GM19452 (cell line): ENCODE results near the gene CD80.
A peak's percentile ranks its signal among the peaks of the same experiment; 100 is the strongest.

ENCODE experiments used
- ATAC-seq: cut with Tn5 transposase; IDR thresholded peaks from one replicate; pipeline ENCODE4 v1.9.1; 2021; ENCODE audit not compliant: unreplicated experiment

CD80 gene

DNA sequence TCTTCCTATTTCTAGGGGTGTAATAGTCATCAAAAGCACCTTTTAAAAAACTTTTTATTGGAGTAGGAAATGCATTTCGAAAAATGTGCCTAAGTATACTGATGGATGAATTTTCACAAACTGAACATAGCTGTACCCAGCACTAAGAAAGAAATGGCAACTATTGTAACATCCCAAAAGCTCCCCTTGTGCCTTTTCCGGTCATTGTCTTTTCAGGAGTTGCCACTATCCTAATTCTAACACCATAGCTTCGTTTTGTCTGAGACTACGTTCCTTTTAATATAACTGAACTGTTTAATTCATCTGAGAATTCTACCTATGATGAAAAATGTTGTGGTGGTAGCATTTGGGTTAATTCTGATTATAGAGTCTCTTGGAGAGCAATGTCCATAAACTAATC is 59.1 kb downstream of the CD80 start:
- ATAC-seq = no peak

DNA sequence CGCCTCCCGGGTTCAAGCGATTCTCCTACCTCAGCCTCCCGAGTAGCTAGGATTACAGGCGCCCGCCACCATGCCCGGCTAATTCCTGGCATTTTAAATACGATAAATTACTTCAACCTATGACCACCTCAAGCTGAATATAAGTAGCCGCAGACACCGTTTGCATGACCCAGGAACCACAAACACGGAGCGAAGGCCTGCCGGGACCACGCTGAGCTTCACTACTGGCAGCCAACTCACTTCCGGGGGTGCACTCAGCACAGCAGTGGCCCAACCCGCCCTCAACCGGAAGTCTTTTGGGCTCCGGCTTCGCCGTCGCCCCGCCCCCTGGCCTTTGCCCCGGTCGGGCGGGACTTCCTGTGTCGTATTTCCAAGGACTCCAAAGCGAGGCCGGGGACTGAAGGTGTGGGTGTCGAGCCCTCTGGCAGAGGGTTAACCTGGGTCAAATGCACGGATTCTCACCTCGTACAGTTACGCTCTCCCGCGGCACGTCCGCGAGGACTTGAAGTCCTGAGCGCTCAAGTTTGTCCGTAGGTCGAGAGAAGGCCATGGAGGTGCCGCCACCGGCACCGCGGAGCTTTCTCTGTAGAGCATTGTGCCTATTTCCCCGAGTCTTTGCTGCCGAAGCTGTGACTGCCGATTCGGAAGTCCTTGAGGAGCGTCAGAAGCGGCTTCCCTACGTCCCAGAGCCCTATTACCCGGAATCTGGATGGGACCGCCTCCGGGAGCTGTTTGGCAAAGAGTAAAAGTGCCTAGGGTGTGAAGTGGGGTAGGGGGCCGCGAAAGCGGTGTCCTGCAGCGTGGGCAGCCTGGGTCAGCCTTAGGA is 61.0 kb downstream of the CD80 start, which contains the start of gene TIMMDC1:
Gene TIMMDC1 (plus strand): TSS at position 362 of the 826 bp plus-strand sequence. CDS start 187 bp downstream, at position 549.
- ATAC-seq = peak; percentile 99

DNA sequence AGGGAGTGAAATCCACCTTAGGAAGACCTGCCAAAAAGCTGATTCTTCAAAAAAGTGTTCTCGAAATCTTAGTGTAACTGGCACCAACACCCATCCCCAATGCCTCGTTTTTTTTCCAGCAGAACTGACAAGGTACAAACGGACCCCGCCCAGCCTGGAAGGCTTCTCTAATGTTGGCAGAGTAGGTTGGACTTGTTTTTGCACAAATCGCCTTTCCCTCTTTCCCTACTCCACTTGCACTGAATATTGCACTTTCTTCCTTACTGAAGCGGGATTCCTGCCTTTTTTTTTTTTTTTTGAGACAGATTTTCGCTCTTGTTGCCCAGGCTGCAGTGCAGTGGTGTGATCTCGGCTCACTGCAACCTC is 61.6 kb downstream of the CD80 start:
- no peak for ATAC-seq

DNA sequence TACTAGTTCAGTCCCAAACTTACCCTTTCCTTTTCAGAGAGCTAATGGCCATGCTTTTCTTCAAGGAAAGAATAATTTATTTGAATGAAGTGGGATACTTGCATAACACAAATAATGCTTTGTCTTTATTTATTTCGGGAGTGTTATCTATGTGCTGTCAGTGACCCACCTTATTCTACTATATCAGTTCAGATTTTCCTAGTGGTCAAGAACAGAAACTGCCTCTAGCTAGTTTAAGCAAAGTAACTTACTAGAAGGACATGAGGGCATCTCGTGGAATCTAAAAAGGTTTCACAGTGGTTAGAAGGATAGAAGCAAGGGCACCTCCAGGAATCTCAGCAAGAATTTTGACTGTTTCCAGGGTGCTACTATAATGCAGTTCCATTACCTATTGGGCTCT is 64.8 kb downstream of the CD80 start:
- ATAC-seq = no peak

DNA sequence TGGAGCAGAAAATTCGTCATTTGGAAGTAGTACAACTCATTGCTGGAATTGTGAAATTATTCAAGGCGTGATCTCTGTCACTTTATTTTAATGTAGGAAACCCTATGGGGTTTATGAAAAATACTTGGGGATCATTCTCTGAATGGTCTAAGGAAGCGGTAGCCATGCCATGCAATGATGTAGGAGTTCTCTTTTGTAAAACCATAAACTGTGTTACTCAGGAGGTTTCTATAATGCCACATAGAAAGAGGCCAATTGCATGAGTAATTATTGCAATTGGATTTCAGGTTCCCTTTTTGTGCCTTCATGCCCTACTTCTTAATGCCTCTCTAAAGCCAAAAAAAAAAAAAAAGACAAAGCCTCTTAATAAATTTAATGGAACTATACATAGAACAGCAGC is 66.6 kb downstream of the CD80 start:
- no peak for ATAC-seq

DNA sequence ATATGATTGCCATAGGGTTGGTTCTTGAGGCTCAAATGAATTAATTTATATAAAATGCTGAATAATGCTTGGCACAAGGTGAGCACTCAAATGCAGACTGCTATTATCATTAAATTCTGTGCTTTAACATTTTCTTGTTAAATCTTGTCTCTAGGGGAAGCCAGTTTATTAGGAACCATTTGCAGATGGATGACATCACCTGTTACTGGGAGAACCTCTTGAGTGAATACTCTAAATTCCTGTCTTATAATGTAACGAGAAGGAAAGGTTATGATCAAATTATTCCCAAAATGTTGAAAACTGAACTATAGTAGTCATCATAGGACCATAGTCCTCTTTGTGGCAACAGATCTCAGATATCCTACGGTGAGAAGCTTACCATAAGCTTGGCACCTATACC is 67.3 kb downstream of the CD80 start:
- no peak for ATAC-seq

DNA sequence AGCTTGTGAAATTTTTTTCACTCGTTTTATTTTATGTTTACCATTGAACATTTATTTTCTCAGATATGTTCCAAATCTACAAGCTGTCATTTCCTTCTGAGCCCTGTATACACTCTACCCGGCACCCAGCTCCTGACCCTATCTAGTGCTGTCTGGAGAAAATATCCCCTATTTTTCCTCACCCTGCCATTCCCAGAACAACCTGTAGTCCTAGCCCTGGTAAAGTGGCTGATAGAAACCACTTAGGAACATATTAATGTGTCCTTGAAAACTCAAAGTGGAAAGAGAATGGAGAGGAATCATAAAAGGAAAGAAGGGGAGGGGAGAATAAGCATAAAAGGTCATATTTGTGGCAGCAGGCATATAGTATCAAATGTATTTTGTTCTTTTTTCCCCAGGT is 69.3 kb downstream of the CD80 start:
- ATAC-seq = no peak

DNA sequence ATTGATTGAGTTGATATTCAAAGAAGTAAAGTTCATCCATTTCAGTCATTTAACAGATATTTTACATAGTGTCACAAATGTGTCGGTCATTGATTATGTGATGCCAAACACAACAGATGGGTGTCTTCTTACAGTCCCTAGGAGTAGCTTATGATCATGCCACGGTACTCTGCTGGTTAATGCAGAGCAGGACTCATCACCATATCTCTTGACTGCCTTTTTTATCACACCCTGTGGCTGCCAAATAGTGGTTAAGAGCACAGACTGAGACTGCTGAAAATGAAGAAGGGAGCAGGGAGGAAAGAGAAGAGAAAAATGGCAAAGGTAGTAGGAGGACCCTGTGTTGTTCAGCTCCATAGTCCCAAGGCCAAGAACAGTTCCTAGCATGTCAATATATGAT is 73.9 kb downstream of the CD80 start:
- ATAC-seq = no peak

DNA sequence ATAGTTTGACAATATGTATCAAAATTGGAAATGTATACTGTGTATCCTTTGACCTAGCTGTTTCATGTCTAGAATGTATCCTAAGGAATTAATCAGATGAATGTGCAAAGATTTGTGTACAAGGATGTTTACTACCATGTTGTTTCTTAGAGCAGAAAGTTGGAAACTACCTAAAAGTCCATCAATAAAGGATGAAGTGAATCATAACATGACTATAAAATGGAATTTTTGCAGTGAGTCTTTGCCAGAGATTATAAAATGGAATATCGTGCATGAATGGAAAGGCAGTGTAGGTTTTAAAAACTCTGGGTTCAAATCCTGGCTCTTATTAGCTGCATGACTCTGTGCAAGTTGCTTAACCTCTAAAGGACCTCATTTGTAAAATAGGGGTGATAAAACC is 76.3 kb downstream of the CD80 start:
- ATAC-seq = no peak

DNA sequence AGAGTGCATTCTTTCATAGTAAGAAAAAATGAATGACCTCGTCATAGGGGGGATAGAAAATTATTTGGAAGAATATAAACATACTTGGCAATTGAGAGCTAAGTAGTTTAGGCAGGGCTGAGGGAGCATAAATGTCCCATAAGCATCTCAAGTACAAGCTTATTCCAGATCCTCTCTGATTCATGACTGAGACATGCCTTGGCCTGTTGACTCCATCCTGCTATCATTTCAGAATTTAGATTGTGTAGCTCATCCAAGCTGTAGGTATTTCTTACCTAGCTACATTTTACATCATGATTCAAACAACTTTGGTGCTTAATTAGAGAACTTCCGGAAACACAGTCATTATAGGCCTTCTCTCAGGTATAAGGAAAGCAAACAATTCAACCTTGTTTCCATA is 78.3 kb downstream of the CD80 start:
- ATAC-seq = no peak
